SK-N-SH treated with all-trans-retinoic acid at 6 μM for 48 hours (cell line): Measurements from ENCODE around the gene SLC26A1.

Source experiments
- CSDC2 ChIP-seq: fragments of 250-450 bp; sonication (Bioruptor Pico); IDR thresholded peaks from 2 replicates; pipeline ENCODE4 v1.5.0; 2020; ENCODE audit warnings: mild to moderate bottlenecking, moderate library complexity
- GLIS3 ChIP-seq: fragments of 250-450 bp; sonication (Bioruptor Pico); IDR thresholded peaks from 2 replicates; pipeline ENCODE4 v1.5.0; 2020; ENCODE audit warnings: mild to moderate bottlenecking, moderate library complexity
- PATZ1 ChIP-seq: fragments of 250-450 bp; sonication (Bioruptor Pico); IDR thresholded peaks from 2 replicates; pipeline ENCODE4 v1.8.0; 2020; ENCODE audit warnings: mild to moderate bottlenecking, moderate library complexity, borderline replicate concordance
- RARB ChIP-seq: fragments of 250-450 bp; sonication (Bioruptor Pico); IDR thresholded peaks from 2 replicates; pipeline ENCODE4 v1.8.0; 2021; ENCODE audit warnings: mild to moderate bottlenecking, moderate library complexity
- ZC3H10 ChIP-seq: fragments of 250-450 bp; sonication (Bioruptor Pico); IDR thresholded peaks from 2 replicates; pipeline ENCODE4 v1.5.1; 2021; ENCODE audit warnings: mild to moderate bottlenecking, moderate library complexity
- ZFP3 ChIP-seq: fragments of 250-450 bp; sonication (Bioruptor Pico); IDR thresholded peaks from 2 replicates; pipeline ENCODE4 v1.5.0; 2020; ENCODE audit warnings: mild to moderate bottlenecking, moderate library complexity
- ZFP30 ChIP-seq: fragments of 450-650 bp; formaldehyde crosslinking; IDR thresholded peaks from 2 replicates; pipeline ENCODE4 v1.5.0; 2022; ENCODE audit warnings: mild to moderate bottlenecking, moderate library complexity

- TF ChIP-seq RARB (CRISPR knock-in tag): no peak
- no peak for TF ChIP-seq PATZ1 (CRISPR knock-in tag)
- TF ChIP-seq GLIS3 (CRISPR knock-in tag): no peak
- no peak for TF ChIP-seq ZC3H10 (CRISPR knock-in tag)
- TF ChIP-seq CSDC2 (CRISPR knock-in tag): no peak
- TF ChIP-seq ZFP3: no peak
- no peak for TF ChIP-seq ZFP30
These were observed 13.7 kb upstream of the SLC26A1 start for GRCh38 chr4:1006856-1007255.
